GM19193 (cell line): ENCODE results near the gene PCNT.

Source experiments
- POLR2A ChIP-seq: IDR thresholded peaks from 4 replicates; pipeline ENCODE4 v1.6.1; 2011; ENCODE audit not compliant: insufficient read depth, insufficient read length; ENCODE audit errors: extremely low read depth

PCNT gene

DNA sequence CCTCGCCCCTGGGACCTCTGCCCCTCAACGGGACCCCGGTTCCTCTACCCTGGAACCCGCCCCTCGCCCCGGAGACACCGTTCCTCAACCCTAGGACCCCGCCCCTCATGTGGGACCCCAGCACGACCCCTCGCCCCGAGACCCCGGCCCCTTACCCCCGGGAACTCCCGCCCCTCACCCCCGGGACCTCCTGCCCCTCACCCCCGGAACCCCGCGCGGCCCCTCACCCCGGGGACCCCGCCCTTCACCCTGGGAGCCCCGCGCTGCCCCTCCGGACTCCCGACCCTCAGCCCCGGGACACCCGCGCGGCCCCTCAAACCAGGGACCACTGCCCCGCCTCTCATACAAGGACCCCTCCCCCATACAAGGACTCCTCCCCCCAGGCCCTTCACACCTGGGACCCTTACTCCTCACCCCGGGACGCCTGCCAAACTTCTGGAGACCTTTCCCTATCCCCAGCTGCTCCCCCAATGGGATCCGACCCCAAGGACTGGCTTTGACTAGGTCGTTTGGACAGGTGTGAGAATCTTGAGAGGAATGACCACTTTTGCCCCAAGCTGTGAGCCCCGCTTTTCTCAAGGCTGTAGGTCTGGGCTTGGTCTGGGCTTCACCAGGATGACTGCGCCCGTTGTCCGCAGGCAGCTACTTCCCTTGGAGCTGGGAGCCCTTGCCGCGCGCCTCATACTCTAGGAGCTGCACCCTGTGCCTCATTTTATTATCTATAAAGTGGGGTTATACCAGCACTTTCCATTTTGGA is 135.6 kb downstream of the PCNT start:
- TF ChIP-seq POLR2A = no peak

DNA sequence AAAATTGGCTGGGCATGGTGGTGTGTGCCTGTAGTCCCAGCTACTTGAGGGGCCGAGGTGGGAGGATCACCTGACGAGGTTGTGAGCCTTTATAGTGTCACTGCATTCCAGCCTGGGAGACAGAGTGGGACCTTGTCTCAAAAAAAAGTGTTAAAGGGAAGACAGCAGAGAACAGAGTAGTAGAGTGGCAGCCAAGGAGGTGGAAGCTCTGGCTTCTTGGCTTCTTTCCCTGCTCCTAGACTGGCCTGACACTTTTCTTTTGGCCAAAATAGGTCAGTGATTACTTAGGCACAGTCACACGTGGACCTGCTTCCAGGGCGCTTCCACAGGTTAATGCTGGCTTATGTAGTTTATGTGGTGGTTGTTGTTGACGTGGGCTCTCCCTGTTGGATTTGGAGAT is 138.0 kb downstream of the PCNT start:
- TF ChIP-seq POLR2A = no peak

DNA sequence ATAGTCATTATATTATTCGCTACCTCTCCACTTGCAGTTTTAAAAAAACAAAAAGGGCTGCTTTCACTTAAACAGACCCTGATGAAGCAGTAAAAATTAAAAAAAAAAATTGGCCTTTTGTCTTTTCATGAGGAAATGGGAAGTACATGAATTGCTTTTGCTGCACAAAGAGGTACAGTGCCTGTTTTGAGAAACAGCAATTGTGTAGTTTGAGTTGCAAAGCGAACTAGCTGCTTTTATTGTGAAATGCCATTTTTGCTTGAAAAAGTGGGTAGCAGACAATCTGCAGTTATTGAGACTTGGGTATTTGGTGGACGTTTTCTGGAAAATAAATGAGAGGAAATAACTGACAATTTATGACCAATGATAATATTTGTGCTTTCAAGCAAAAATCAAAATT is 141.7 kb downstream of the PCNT start:
- no peak for TF ChIP-seq POLR2A

DNA sequence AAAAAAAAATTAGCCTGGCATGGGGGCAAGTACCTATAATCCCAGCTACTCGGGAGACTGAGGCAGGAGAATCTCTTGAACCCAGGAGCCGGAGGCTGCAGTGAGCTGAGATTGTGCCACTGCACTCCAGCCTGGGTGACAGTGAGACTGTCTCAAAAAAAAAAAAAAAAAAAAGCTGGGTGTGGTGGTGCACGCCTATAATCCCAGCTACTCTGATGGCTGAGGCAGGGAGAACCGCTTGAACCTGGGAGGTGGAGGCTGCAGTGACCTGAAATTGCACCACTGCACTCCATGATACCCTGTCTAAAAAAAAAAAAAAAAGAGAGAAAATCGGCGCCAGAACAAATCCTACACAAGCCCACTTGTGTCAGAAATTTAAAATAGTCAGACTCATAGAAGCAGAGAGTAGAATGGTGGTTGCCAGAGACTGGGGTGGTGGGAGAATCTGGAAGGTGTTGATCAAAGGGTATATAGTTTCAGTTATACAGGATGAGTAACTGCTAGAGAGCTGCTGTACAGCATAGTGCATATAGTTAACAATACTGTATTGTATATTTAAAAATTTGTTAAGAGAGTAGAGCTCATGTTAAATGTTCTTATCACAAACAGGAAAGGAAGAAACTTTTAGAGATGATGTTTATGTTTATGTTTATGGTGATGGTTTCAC is 144.3 kb downstream of the PCNT start:
- no peak for TF ChIP-seq POLR2A

GRCh38 chr21:46469275-46469674 is 145.3 kb downstream of the PCNT start:
- no peak for TF ChIP-seq POLR2A

GRCh38 chr21:46471514-46471913 is 147.6 kb downstream of the PCNT start:
- TF ChIP-seq POLR2A = no peak

DNA sequence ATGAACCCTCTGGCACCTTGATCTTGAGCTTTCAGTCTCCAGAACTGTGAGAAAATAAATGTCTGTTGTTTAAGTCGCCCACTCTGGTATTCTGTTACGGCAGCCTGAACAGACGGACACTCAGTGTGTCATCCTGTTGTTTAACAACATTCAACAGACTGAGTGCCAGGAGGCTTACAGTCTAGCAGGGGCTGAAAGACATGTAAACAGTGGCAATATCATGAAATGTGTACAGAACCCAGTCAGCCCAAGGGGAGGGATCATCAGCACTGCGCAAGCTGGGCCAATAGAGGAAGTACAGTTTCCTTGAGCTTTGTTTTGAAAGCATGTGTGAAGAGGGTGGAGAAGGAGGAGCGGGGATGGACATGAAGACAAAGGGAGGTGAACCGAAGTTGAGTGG is 148.3 kb downstream of the PCNT start:
- no peak for TF ChIP-seq POLR2A

DNA sequence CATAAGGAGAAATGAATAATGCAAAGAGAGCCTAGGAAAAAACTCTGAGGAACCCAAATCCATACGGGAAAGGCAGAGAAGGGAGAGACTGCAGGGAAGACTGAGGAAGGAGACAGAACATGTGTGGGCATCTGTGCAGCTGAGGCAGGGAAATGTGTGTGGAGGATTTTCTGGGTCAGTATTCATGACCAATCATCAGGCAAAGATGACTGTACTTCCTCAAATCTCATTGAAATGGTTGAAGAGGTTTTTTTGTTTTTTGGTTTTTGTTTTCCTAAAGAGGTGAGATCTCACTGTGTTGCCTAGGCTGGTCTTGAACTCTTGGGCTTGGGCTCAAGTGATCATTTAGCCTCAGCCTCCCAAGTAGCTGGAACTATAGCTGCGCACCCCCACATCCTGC is 150.4 kb downstream of the PCNT start:
- TF ChIP-seq POLR2A = no peak

DNA sequence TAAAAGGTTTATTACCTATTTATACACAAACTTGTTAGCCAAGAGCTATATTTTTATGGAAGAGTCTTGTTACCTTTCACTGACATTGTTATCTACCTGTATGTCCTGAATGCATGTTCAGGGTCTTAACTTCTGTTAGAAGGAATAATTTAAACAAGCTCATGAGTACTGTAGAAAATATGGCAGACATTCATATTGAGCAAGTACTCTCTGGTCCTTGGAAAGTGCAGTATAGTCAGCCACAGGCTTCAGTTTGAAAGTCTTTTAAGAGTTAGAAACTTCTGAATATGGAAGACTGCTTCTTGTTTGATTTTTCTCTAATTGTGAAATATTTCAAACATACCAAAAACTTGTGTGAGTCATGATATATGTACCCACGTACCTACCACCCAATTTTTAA is 151.3 kb downstream of the PCNT start:
- no peak for TF ChIP-seq POLR2A

GRCh38 chr21:46477765-46478164 is 153.8 kb downstream of the PCNT start:
- TF ChIP-seq POLR2A = no peak

GRCh38 chr21:46478910-46479309 is 155.0 kb downstream of the PCNT start:
- TF ChIP-seq POLR2A = no peak

DNA sequence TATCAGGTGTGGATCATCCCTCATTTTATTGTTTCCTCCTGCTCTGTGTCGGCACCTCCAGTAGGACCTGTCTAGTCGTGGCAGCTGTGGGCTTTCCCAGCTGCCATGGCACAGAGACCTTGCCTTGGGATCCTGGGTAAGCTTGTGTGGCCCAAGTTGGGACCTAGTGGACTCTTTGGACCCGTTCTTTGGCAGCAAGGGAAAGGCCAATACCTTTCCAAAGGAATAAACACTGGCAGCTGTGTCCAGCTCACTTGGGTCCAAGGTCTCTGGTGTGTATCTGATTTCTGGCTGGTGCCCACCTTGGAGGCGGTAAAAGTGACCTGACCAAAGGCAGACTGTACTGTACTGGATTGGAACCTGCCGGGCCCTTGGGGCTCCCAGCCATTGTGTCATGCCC is 156.5 kb downstream of the PCNT start:
- TF ChIP-seq POLR2A = no peak

DNA sequence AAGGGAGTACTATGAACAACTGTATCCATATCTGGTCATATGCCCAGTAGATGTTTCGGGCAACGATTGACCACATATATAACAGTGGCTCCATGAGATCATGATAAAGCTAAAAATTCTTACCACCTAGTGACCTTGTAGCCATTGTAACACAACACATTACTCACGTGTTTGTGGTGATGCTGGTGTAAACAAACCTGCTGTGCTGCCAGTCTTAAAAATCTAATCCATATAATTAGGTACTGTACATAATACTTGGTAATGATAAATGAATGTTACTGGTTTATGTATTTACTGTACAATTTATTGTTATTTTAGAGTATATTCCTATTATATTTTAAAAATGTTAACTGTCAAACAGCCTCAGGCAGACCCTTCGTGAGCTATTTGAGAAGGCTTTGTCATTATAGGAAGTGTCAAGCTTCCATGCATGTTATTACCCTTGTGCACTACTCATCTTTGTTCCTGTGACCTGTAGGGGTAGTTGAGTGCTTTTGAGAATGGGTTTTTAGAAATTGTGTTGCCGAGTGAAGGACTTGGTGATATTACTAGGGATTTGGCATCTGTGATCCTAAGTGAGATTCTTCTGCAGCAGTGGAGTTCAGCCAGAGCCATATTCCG is 158.4 kb downstream of the PCNT start:
- no peak for TF ChIP-seq POLR2A

GRCh38 chr21:46482846-46483231 is 158.9 kb downstream of the PCNT start:
- TF ChIP-seq POLR2A = no peak

- TF ChIP-seq POLR2A = no peak
Observed at GRCh38 chr21:46483300-46484295, 159.6 kb downstream of the PCNT start.
